Spinal cord (tissue), 10 donors: ENCODE results near the gene DNAJB6. TPM values are rescaled to one million over a fixed set of nuclear protein-coding genes. Genes with fewer than 3 reads are reported as not detected.
A peak's percentile ranks its signal among the peaks of the same experiment; 100 is the strongest.

Source experiments
- DNase-seq, 6 donors: peaks; one replicate each; pipeline versions ENCODE4 v3.0.0 to v3.0.0-alpha.2; 2013 to 2015; ENCODE audit warnings: low spot score in 6 of 6, low read depth in 4 of 6
- H3K27ac ChIP-seq: one replicate; pipeline ENCODE4 v1.5.1; 2013; ENCODE audit warnings: low read depth, low read length, control low read depth
- H3K27me3 ChIP-seq: one replicate; pipeline ENCODE4 v1.6.1; 2013; ENCODE audit warnings: low read length; ENCODE audit not compliant: control insufficient read depth, insufficient read depth
- H3K36me3 ChIP-seq: one replicate; pipeline ENCODE4 v1.6.1; 2013; ENCODE audit warnings: low read length; ENCODE audit not compliant: control insufficient read depth, insufficient read depth
- H3K4me1 ChIP-seq: one replicate; pipeline ENCODE4 v1.6.1; 2013; ENCODE audit warnings: low read length; ENCODE audit not compliant: control insufficient read depth, insufficient read depth
- H3K4me3 ChIP-seq: one replicate; pipeline ENCODE4 v1.5.1; 2013; ENCODE audit warnings: low read depth, low read length, control low read depth
- H3K9me3 ChIP-seq: one replicate; pipeline ENCODE4 v1.6.1; 2013; ENCODE audit warnings: low read length; ENCODE audit not compliant: control insufficient read depth, insufficient read depth
- WGBS: methylation state at CpG from one replicate; pipeline ENCODE4 v1.1.5; 2013; ENCODE audit warnings: missing lambda C conversion rate; ENCODE audit not compliant: insufficient coverage; 5-methylcytosine and 5-hydroxymethylcytosine counted together
- polyA plus RNA-seq, 2 donors: library from polyadenylated mRNA; unstranded; fragments of 120-200 nt; gene quantifications; one replicate each; pipeline ENCODE4 v1.2.1, GENCODE V29; 2013; ENCODE audit not compliant: insufficient read length in 2 of 2
- total RNA-seq, 2 donors: library from RNA; depleted of rRNA in 1 of 2; stranded (reverse); fragments of 120-200 nt in 1 of 2; fragments of >200 nt in 1 of 2; gene quantifications; one replicate each; pipeline versions ENCODE4 v1.2.3 to v1.2.4, GENCODE V29; 2013 to 2014
- donor health status: healthy.

DNAJB6 gene
- total and polyA plus RNA-seq, 4 donors: 120 to 225 (median 179) TPM

DNA sequence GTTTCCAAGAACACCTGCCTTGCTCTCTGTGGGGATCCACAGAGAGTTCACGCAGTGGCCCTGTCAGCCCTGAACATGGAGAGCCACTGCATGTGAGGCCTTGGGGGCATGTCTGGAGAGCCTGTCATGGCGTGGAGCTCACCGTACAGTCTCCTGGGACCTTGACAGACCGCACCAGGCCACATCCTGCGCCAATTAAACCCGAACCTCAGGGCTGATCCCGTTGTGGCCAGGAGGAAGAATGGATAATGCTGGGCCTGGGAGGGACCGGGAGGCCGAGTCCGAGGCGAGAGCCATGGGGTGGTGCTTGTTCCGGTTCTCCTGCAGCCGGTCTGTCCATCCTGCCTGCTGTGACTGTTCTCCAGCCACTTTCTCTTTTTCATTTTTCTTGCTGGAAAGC is 68.7 kb downstream of the DNAJB6 start:
- Histone ChIP-seq H3K27ac (no peak overlapping the region), H3K36me3 (peaks cover 75% of the 10 kb centered on the region)

DNA sequence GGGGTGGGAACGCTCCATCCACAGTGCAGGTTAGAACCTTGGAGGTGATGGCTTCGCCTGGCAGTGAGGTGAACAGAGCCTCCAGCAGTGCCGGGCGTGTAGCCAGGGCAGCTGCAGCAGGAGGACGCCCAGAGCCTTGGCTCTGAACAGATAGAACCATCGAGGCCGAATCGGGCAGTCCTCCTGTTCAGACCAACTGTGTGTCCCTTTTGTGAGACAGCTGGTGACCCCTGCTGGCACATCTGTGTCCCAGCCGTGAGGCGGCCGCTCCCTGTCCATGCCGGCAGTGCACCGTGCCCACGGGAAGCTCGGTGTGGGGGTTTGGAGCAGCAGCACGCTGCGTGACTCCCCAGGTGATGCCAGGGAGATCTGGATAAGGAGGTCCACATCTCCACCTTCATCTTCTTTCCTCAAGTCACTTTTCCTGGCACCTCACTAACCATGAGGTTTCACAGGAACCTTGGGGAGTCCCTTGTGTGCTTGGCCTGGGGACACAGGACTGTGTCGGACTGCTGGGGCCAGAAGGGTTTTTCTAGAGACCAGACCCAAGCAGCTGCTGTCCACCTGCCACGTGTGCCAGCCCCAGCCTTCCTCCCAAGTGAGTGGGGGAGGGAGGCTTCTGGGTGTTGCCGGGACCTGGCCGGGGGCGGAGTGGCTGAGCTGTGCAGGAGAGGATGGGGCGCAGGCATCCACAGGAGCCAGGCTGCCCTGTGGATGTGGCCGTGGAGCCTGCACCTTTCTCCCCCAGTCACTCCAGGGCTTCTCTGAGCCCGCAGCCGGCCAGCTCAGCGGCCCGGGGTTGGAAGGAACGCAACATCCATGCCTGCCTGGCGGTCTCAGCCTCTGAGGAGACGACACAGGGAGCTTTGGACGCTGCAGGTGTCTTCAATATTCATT is 69.4 kb downstream of the DNAJB6 start:
- 74% methylated on average over 26 of the region's 32 CpGs for WGBS
- Histone ChIP-seq H3K4me1 (peaks cover 8% of the 10 kb centered on the region), H3K27me3 (no peaks in the 10 kb centered on the region), H3K27ac (no peak overlapping the region), H3K9me3 (no peaks in the 10 kb centered on the region), H3K4me3 (no peak overlapping the region), H3K36me3 (peaks cover 75% of the 10 kb centered on the region)
- peak in 1 of 6 donors; percentile 15 for DNase-seq

More for the DNA sequence above, 68.7 kb downstream of the DNAJB6 start:
- no peak for DNase-seq
- peaks cover 8% of the 10 kb centered on the region for H3K4me1 ChIP-seq
- no peaks in the 10 kb centered on the region for H3K27me3 ChIP-seq
- 92% methylated on average over 11 of the region's 13 CpGs for WGBS
- no peak overlapping the region for H3K4me3 ChIP-seq
- H3K9me3 ChIP-seq: no peaks in the 10 kb centered on the region

DNA sequence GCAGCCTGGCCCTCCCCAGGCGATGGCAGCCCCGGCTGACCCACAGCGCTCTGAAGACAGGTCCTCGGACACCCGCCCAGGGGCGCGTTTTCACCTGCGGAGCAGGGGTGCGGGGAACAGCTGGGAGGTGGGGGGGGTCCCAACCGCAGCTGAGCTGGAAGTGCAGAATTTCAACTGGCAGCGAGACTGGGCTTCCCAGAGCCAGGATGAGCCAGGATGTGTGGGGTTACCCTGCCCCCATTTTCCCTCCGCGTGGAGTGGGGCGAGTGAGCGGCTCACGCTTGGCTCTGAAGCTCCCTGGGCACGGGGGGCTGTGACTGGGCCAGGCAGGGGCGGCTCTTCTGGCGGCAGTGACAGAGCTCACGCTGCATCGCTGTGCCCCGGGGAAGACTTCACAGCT is 70.2 kb downstream of the DNAJB6 start:
- Histone ChIP-seq H3K4me3 (no peak overlapping the region), H3K27ac (no peak overlapping the region), H3K9me3 (no peaks in the 10 kb centered on the region), H3K36me3 (peaks cover 73% of the 10 kb centered on the region), H3K4me1 (peaks cover 8% of the 10 kb centered on the region), H3K27me3 (no peaks in the 10 kb centered on the region)
- WGBS: 95% methylated on average over 20 of the region's 22 CpGs
- DNase-seq: no peak

DNA sequence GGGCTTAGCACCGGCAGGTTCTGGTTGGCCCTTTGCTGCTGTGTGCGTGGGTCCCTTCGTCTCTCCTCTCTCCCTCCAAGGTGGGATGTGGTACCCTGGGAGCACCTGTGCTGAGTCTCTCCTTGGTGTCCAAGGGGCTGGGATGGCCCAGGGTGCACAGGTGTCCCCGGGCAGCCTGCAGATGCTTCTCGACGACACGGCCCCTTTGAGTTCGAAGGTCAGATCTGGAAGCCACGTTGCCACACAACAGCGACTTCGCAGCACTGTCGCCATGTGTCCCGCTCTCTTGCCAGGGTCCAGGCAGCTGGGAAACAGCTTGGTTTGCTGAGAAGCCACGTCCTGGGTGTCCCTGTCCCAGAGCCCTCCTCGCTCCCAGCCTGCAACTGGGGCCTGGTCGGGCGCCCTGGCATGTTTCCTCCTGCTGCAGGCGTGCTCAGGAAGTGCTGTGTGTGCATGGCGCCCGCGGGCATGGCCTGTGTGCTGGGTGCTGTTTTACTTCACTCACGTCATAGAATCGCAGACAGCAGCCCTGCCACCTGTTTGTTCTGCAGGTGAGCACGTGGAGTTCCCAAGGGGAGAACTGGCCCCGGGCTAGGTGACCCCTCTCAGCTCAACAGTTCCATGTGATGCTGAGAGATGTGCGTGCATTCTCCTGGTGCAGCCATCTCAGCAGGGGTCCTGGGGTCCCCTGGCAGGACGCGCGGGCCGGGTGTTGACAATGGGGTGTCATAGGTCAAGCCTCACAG is 70.9 kb downstream of the DNAJB6 start:
- Histone ChIP-seq H3K9me3 (no peaks in the 10 kb centered on the region), H3K27ac (no peak overlapping the region), H3K4me1 (peaks cover 8% of the 10 kb centered on the region), H3K36me3 (peaks cover 70% of the 10 kb centered on the region), H3K4me3 (no peak overlapping the region), H3K27me3 (no peaks in the 10 kb centered on the region)
- no peak for DNase-seq
- WGBS: 93% methylated on average over 30 of the region's 30 CpGs

DNA sequence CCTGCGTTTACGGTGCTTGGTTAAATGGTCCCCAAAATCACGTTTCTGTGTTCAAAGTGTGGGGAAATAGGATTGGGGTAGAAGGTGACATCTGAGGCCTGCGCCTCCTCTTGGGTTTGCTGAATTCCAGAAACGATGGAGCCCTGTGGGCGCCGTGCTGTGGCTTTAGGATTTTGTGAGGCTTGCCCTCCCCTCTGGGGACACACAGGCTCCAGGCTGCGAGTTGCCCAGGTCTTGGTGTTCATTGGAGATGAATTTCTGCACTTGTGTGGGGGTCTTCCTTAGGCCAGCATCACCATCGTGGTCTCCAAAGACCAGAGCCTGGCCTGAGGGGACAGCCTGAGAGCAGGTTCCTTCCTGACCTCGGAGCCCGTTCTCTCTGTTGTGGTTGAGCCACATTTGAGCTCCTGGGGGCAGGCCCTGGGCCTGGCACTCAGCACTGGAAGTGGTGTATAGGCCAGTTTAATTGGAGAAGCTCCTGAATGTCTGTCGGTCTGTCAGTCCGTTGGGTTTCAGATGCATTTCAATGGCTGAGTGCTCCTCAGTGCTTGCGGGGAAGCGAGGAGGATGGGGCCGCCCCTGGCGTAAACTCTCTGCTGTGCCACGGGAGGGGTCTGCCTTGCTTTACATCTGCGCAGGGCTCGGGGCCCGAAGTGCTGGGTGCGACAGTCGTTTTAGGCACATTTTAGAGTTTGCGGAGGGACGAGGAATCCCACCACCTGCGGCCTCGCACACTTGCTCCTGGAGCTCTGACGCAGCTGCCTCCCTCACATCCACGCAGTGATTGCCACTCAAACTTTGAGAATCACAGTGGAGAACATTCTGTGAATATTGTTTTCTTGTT is 71.7 kb downstream of the DNAJB6 start:
- WGBS: 91% methylated on average over 26 of the region's 29 CpGs
- DNase-seq: no peak
- Histone ChIP-seq H3K9me3 (no peaks in the 10 kb centered on the region), H3K36me3 (peaks cover 71% of the 10 kb centered on the region), H3K4me3 (no peak overlapping the region), H3K4me1 (peaks cover 8% of the 10 kb centered on the region), H3K27me3 (no peaks in the 10 kb centered on the region), H3K27ac (no peak overlapping the region)

DNA sequence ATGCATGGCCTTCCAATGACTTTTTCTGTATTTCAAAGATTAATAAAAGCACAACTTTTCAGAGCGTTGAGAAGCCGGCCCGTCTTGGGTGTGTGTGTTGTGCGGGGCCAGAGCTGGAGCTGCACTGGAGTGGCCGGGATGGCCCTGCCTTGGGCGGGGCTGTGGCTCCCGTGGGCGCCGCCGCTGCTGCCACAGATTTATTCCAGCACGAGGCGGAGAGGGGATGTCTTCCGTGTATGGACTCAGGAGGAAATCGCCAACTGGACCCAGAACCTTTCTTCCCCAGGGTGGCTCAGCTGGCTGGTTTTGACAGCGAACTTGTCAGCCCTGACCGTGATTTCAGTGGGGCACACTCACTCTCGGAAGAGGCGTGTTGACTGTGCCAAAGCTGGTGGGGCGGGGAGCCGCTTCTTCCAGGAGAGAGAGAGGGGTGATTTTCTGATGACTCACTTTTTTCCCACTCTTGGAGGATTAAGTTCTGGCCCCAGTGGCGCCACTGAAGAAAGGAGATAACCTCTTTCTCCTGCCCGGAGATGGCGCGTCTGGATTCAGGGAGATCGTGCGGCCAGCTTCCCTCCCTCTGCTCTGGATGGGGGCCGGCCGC is 72.4 kb downstream of the DNAJB6 start:
- no peak overlapping the region for H3K27ac ChIP-seq
- DNase-seq: no peak
- H3K27me3 ChIP-seq: no peaks in the 10 kb centered on the region
- peaks cover 8% of the 10 kb centered on the region for H3K4me1 ChIP-seq
- H3K9me3 ChIP-seq: no peaks in the 10 kb centered on the region
- no peak overlapping the region for H3K4me3 ChIP-seq
- peaks cover 78% of the 10 kb centered on the region for H3K36me3 ChIP-seq
- whole genome bisulfite sequencing: 96% methylated on average over 21 of the region's 28 CpGs

DNA sequence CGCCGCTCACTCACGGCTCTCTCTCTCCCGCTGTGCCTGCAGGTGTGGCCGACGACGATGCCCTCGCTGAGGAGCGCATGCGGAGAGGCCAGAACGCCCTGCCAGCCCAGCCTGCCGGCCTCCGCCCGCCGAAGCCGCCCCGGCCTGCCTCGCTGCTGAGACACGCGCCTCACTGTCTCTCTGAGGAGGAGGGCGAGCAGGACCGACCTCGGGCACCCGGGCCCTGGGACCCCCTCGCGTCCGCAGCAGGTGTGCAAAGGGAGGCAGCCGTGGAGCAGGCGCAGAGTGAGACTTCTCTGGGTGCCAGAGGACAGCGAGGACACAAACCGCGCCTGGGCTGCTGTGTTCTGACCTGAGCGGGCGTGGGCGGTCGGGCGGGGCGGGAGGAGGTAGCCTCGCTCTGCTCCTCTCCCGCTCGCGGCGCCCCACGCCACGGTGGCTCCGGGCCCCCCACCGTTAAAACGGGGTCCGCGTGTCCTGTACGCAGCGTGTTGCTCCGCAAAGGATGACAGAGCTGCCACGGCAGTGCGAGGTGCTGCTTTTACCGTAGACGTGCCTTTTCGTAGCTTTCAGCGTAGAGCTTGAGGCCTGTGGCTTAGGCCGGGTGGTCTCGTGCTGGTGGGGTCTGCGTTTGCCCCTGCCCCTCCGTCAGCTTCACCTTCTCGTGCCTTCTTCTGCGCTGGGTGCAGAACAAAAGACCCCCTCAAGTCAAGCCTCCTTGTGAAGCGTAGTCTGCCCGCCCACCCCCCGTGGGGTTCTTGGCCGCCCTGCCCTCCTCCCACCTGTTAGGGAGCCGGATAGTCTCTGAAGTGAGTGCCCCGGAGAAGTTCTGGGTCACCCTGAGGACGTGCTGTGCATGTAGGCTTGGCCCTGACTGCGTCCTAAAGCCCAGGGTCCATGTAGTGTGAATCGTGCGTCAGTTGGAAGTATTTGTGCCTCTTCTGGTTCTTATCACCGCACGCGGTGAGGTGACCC is 73.2 kb downstream of the DNAJB6 start:
- H3K27ac ChIP-seq: no peak overlapping the region
- H3K4me1 ChIP-seq: peaks cover 8% of the 10 kb centered on the region
- H3K27me3 ChIP-seq: no peaks in the 10 kb centered on the region
- peaks cover 84% of the 10 kb centered on the region for H3K36me3 ChIP-seq
- DNase-seq: no peak
- WGBS: 96% methylated on average over 70 of the region's 78 CpGs
- H3K9me3 ChIP-seq: no peaks in the 10 kb centered on the region
- H3K4me3 ChIP-seq: no peak overlapping the region

DNA sequence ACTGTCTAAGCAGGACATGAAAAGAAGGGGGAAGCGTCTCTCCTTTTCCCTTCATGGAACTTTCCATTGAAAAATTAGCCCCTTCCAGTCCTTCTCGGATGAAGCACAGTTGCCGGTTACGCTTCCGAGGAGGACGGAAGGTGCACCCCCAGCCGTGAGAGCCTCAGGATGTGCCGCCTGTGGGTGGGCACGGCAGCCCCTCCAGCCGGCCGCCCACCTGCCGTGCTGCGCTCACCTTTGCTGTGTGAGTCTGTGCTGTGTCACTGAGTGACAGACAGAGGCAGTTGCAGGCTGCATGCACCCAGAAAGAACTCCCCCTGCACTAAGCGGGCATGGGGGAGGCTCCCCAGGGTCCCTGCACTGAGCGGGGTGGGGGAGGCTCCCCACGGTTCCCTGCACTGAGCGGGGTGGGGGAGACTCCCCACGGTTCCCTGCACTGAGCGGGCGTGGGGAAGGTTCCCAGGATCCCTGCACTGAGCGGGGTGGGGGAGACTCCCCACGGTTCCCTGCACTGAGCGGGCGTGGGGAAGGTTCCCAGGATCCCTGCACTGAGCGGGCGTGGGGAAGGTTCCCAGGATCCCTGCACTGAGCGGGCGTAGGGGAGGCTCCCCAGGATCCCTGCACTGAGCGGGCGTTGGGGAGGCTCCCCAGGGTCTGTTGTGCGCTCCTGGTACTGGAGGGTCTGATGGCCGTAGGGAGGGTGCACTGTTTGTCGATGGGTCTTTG is 74.2 kb downstream of the DNAJB6 start:
- Histone ChIP-seq H3K9me3 (no peaks in the 10 kb centered on the region), H3K4me1 (peaks cover 7% of the 10 kb centered on the region), H3K36me3 (peaks cover 82% of the 10 kb centered on the region), H3K27me3 (no peaks in the 10 kb centered on the region), H3K27ac (no peak overlapping the region), H3K4me3 (no peak overlapping the region)
- DNase-seq: no peak
- 99% methylated on average over 29 of the region's 33 CpGs for WGBS
